GM12865 (cell line): ENCODE results near the gene ATP9A.

Experiments
- DNase-seq: peaks from one replicate; pipeline ENCODE4 v3.0.0; 2010; ENCODE audit warnings: low read depth
- H3K4me3 ChIP-seq: 2 replicates; pipeline ENCODE4 v1.5.1; 2011; ENCODE audit warnings: mild to moderate bottlenecking, low read depth, low read length, control low read depth
- TF ChIP-seq, protein P1 (sequence below): IDR thresholded peaks from 2 replicates; pipeline ENCODE4 v1.5.1; 2011; ENCODE audit warnings: low read length, control low read depth, low read depth, inconsistent platforms; ENCODE audit not compliant: insufficient read depth; ENCODE audit errors: missing control alignments

ATP9A gene

GRCh38 chr20:51562332-51563173 is 205.6 kb downstream of the ATP9A start:
- TF ChIP-seq, protein P1, sequence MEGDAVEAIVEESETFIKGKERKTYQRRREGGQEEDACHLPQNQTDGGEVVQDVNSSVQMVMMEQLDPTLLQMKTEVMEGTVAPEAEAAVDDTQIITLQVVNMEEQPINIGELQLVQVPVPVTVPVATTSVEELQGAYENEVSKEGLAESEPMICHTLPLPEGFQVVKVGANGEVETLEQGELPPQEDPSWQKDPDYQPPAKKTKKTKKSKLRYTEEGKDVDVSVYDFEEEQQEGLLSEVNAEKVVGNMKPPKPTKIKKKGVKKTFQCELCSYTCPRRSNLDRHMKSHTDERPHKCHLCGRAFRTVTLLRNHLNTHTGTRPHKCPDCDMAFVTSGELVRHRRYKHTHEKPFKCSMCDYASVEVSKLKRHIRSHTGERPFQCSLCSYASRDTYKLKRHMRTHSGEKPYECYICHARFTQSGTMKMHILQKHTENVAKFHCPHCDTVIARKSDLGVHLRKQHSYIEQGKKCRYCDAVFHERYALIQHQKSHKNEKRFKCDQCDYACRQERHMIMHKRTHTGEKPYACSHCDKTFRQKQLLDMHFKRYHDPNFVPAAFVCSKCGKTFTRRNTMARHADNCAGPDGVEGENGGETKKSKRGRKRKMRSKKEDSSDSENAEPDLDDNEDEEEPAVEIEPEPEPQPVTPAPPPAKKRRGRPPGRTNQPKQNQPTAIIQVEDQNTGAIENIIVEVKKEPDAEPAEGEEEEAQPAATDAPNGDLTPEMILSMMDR, result no peak
- DNase-seq, result no peak
- no peak overlapping the region for H3K4me3 ChIP-seq

DNA sequence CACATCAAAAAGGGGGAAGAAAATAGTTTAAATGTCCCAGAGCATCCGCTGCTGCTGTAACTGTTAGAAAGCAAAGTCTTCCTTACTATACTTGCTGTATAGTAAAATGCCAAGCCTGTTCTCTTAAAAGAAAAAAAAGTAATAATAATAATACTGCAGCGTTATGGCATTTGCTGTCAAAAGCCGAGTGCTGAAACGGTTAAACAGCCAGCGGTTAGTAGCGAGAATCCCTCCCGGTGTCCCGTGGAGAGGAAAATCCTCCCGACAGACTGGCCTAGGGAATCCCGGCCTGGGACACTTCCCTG is 206.2 kb downstream of the ATP9A start:
- TF ChIP-seq, protein P1, result no peak
- no peak for DNase-seq
- no peak overlapping the region for H3K4me3 ChIP-seq

DNA sequence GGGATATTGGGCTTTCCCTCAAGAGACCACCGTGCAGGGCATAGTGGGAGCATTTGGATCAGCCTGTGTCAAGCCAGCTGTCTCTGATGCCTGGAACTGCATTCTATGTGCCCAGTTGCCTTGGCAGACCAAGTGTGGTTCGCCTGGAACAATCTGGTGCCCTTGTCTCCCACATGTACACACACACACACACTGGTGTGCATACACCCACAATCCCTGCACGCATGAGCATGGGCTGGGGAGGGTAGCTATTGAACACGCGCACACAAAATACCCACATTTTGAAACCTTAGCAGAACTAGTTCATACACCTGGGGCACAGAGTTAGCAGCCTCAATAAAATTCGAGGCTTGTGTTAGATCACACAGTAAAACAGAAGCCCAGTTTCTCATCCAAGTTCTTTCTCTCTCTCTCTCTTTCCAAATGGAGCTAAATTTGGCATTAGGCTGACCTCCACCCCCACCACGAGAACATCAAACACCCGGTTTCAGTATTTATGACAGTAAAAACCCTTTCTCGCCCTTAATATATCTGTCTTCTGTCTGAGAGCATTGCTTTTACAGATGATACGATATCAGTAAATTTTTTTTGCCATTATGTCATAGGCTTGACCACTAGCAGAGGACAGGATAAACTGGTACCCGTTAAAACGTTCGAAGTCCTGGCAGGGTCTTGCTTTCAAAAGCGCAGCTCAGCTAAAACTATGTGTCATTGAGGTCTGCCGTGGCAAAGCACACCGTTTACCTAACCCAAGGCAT is 207.5 kb downstream of the ATP9A start:
- TF ChIP-seq, protein P1, result no peak
- H3K4me3 ChIP-seq, result no peak overlapping the region
- DNase-seq, result no peak

GRCh38 chr20:51560042-51560441 is 208.1 kb downstream of the ATP9A start:
- no peak overlapping the region for H3K4me3 ChIP-seq
- DNase-seq, result no peak
- TF ChIP-seq, protein P1, result no peak

GRCh38 chr20:51554538-51555165 is 213.5 kb downstream of the ATP9A start:
- TF ChIP-seq, protein P1, result no peak
- H3K4me3 ChIP-seq, result no peak overlapping the region
- peak; percentile 50 for DNase-seq

DNA sequence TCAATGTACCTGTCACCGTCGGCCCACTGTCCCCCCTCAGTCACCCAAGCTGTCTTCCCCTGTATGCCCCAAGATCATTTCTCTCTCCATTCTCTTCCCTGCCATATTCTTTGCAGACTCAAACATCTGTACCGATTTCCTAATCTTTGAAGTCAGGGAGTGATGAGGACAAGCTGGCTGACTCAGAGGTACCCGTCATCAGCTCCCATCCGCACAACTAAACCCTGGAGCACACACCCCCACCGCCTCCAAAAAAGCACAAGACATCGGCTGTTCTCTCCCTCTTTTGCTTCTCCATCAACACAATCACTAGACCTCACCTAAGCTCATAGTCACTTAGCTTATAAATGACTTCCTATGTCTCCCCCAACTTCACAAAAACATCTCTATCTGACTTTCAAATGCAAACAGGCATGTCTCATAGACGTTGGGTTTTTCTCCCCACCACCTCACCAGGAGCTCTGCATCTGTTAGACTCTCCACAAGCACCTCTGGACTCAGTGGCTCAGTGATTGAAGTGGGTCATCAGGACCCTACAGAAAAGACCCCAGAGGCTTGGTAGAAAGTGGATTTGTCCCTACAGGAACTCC is 214.2 kb downstream of the ATP9A start:
- no peak for DNase-seq
- TF ChIP-seq, protein P1, result no peak
- H3K4me3 ChIP-seq, result no peak overlapping the region
